Choroid plexus epithelial cell (primary cell): ENCODE data around the gene MEIKIN.
"Not testable (repeated sequence)": the region's sequence is repeated elsewhere in the genome, so short reads cannot be mapped to it uniquely, and the experiment has no call there.

ENCODE experiments used
- DNase-seq: peaks from one replicate; pipeline ENCODE4 v3.0.0-alpha.2; 2010; ENCODE audit warnings: low read depth
- H3K4me3 ChIP-seq: 2 replicates; pipeline ENCODE4 v1.5.1; 2011; ENCODE audit warnings: low read depth, mild to moderate bottlenecking, control low read depth, low read length, moderate library complexity
- CTCF ChIP-seq: conservative IDR thresholded peaks from 2 replicates; pipeline ENCODE4 v1.5.1; 2011; ENCODE audit warnings: low read depth, mild to moderate bottlenecking, control low read depth, inconsistent platforms, low read length, moderate library complexity

The MEIKIN gene

GRCh38 chr5:131914472-131914871 is 31.0 kb downstream of the MEIKIN start:
- TF ChIP-seq CTCF: no peak
- no peak overlapping the region for H3K4me3 ChIP-seq
- no peak for DNase-seq

GRCh38 chr5:131913603-131914002 is 31.9 kb downstream of the MEIKIN start:
- no peak for TF ChIP-seq CTCF
- no peak overlapping the region for H3K4me3 ChIP-seq
- DNase-seq: no peak

- H3K4me3 ChIP-seq: no peak overlapping the region
- no peak for DNase-seq
- TF ChIP-seq CTCF: no peak
These were observed 38.8 kb downstream of the MEIKIN start for GRCh38 chr5:131906668-131907067.

GRCh38 chr5:131902266-131902665 is 43.2 kb downstream of the MEIKIN start:
- DNase-seq, H3K4me3 ChIP-seq: not testable (repeated sequence)

- peak; percentile 33 for DNase-seq
- H3K4me3 ChIP-seq: no peak overlapping the region
- TF ChIP-seq CTCF: no peak
These were observed 45.8 kb downstream of the MEIKIN start for GRCh38 chr5:131899686-131900085.

- H3K4me3 ChIP-seq: no peak overlapping the region
- TF ChIP-seq CTCF: no peak
- no peak for DNase-seq
These were observed 61.5 kb downstream of the MEIKIN start for GRCh38 chr5:131883984-131884383.

GRCh38 chr5:131879705-131880104 is 65.8 kb downstream of the MEIKIN start:
- no peak overlapping the region for H3K4me3 ChIP-seq
- DNase-seq: no peak
- no peak for TF ChIP-seq CTCF

GRCh38 chr5:131877873-131878272 is 67.6 kb downstream of the MEIKIN start:
- TF ChIP-seq CTCF: no peak
- no peak overlapping the region for H3K4me3 ChIP-seq
- no peak for DNase-seq

- not testable (repeated sequence) for H3K4me3 ChIP-seq, DNase-seq
These were observed 74.2 kb downstream of the MEIKIN start for GRCh38 chr5:131871251-131871650.
